IMR-90 (cell line): Measurements from ENCODE around the gene GPATCH2L. TPM values are rescaled to one million over a fixed set of nuclear protein-coding genes. Genes with fewer than 3 reads are reported as not detected.

Experiments
- ATAC-seq: fragments of 200-7000 bp; cut with Tn5 transposase; 2 replicates; pipeline ENCODE4 v1.9.1; 2020; ENCODE audit warnings: low read depth, mild to moderate bottlenecking, moderate library complexity
- BruUV-seq: library from RNA; stranded (reverse); fragments of 400-500 nt; replicated peaks from 2 replicates; lab custom pipeline; 2021; lab: Mats Ljungman, UMichigan
- CTCF ChIA-PET: fragments of 300-600 bp; formaldehyde crosslinking; extraction: SDS; loops from one replicate; lab custom pipeline; 2021; ENCODE audit warnings: antibody characterized with exemption; lab: Yijun Ruan, JAX
- POLR2A ChIA-PET: fragments of 300-600 bp; sonication (Branson Sonifier 250); formaldehyde crosslinking; loops from one replicate; lab custom pipeline; 2022; ENCODE audit warnings: antibody characterized with exemption; ENCODE audit not compliant: unreplicated experiment; lab: Charles Lee
- DNase-seq: peaks from one replicate; pipeline ENCODE4 v3.0.0; 2013
- H2AFZ ChIP-seq: replicated peaks from 2 replicates; pipeline ENCODE3; 2013; ENCODE audit warnings: low read length, mild to moderate bottlenecking; ENCODE audit not compliant: poor library complexity
- H2AK5ac ChIP-seq: 2 replicates; pipeline ENCODE4 v1.6.1; 2013; ENCODE audit warnings: low read depth, low read length, inconsistent platforms
- H2AK9ac ChIP-seq: replicated peaks from 2 replicates; pipeline ENCODE3; 2013; ENCODE audit warnings: mild to moderate bottlenecking, low read depth, low read length, moderate library complexity; ENCODE audit not compliant: poor library complexity
- H2BK120ac ChIP-seq: 2 replicates; pipeline ENCODE4 v1.6.1; 2013; ENCODE audit warnings: low read depth, low read length, inconsistent platforms
- H2BK15ac ChIP-seq: 3 replicates; pipeline ENCODE4 v1.6.1; 2013; ENCODE audit warnings: low read depth, low read length, inconsistent platforms
- H2BK20ac ChIP-seq: 2 replicates; pipeline ENCODE4 v1.6.1; 2013; ENCODE audit warnings: low read depth, mild to moderate bottlenecking, inconsistent platforms, low read length, moderate library complexity
- H2BK5ac ChIP-seq: 2 replicates; pipeline ENCODE4 v1.6.1; 2013; ENCODE audit warnings: mild to moderate bottlenecking, low read depth, low read length, inconsistent platforms; ENCODE audit not compliant: poor library complexity, severe bottlenecking
- H3K14ac ChIP-seq: replicated peaks from 2 replicates; pipeline ENCODE4 v1.6.1; 2013; ENCODE audit warnings: low read depth, low read length, inconsistent platforms
- H3K18ac ChIP-seq: 2 replicates; pipeline ENCODE4 v1.6.1; 2013; ENCODE audit warnings: low read depth, low read length, control low read depth
- H3K23ac ChIP-seq: 2 replicates; pipeline ENCODE4 v1.6.1; 2013; ENCODE audit warnings: low read depth, low read length, inconsistent platforms
- H3K27ac ChIP-seq: 2 replicates; pipeline ENCODE4 v1.5.1; 2013; ENCODE audit warnings: mild to moderate bottlenecking, control low read depth, low read length; ENCODE audit not compliant: insufficient read depth
- H3K27me3 ChIP-seq: 2 replicates; pipeline ENCODE4 v1.6.1; 2013; ENCODE audit warnings: low read length; ENCODE audit not compliant: control insufficient read depth, insufficient read depth
- H3K36me3 ChIP-seq: 2 replicates; pipeline ENCODE4 v1.6.1; 2013; ENCODE audit warnings: low read length, mixed read lengths; ENCODE audit not compliant: control insufficient read depth, insufficient read depth
- H3K4ac ChIP-seq: 2 replicates; pipeline ENCODE4 v1.6.1; 2013; ENCODE audit warnings: low read depth, low read length, inconsistent platforms
- H3K4me1 ChIP-seq: 2 replicates; pipeline ENCODE4 v1.6.1; 2013; ENCODE audit warnings: low read length, mixed read lengths; ENCODE audit not compliant: control insufficient read depth, insufficient read depth
- H3K4me2 ChIP-seq: 2 replicates; pipeline ENCODE4 v1.6.1; 2013; ENCODE audit warnings: low read depth, mild to moderate bottlenecking, control low read depth, low read length, moderate library complexity
- H3K4me3 ChIP-seq: 2 replicates; pipeline ENCODE4 v1.5.1; 2013; ENCODE audit warnings: low read depth, mild to moderate bottlenecking, control low read depth, low read length, moderate library complexity; ENCODE audit not compliant: insufficient read depth
- H3K56ac ChIP-seq: 2 replicates; pipeline ENCODE4 v1.6.1; 2013; ENCODE audit warnings: low read length, inconsistent platforms; ENCODE audit not compliant: insufficient read depth; ENCODE audit errors: extremely low read depth
- H3K79me1 ChIP-seq, 2 experiments: 2 replicates each; pipeline ENCODE4 v1.6.1; 2013; ENCODE audit warnings: low read length in 2 of 2, inconsistent platforms in 1 of 2, low read depth in 1 of 2
- H3K9ac ChIP-seq: 2 replicates; pipeline ENCODE4 v1.6.1; 2013; ENCODE audit warnings: low read depth, low read length, control low read depth
- H3K9me1 ChIP-seq: 2 replicates; pipeline ENCODE4 v1.6.1; 2013; ENCODE audit warnings: low read length, inconsistent platforms; ENCODE audit not compliant: insufficient read depth
- H3K9me3 ChIP-seq: 2 replicates; pipeline ENCODE4 v1.6.1; 2013; ENCODE audit warnings: low read length; ENCODE audit not compliant: control insufficient read depth, insufficient read depth
- H4K20me1 ChIP-seq: 2 replicates; pipeline ENCODE4 v1.6.1; 2013; ENCODE audit warnings: low read length, inconsistent platforms; ENCODE audit not compliant: insufficient read depth
- H4K5ac ChIP-seq: 2 replicates; pipeline ENCODE4 v1.6.1; 2013; ENCODE audit warnings: mild to moderate bottlenecking, low read depth, low read length, control low read depth
- H4K8ac ChIP-seq, 2 experiments: 2 replicates each; pipeline ENCODE4 v1.6.1; 2013; ENCODE audit warnings: low read depth in 2 of 2, low read length in 2 of 2, control low read depth in 1 of 2, inconsistent platforms in 1 of 2
- H4K91ac ChIP-seq: 2 replicates; pipeline ENCODE4 v1.6.1; 2013; ENCODE audit warnings: low read depth, low read length, inconsistent platforms; ENCODE audit not compliant: insufficient read depth
- BHLHE40 ChIP-seq: fragments of 150-350 bp; IDR thresholded peaks from 2 replicates; pipeline ENCODE4 v1.6.1; 2016; ENCODE audit warnings: mild to moderate bottlenecking, low read depth, low read length
- CEBPB ChIP-seq: IDR thresholded peaks from 2 replicates; pipeline ENCODE4 v1.6.1; 2012; ENCODE audit warnings: low read depth, low read length, improper control_type of control experiment
- CHD1 ChIP-seq: IDR thresholded peaks from 2 replicates; pipeline ENCODE4 v1.6.1; 2012; ENCODE audit warnings: low read depth, low read length, improper control_type of control experiment
- CTCF ChIP-seq: conservative IDR thresholded peaks from 2 replicates; pipeline ENCODE4 v1.5.1; 2012; ENCODE audit warnings: mild to moderate bottlenecking, low read depth, low read length, improper control_type of control experiment
- ELK1 ChIP-seq: fragments of 150-350 bp; IDR thresholded peaks from 2 replicates; pipeline ENCODE4 v1.6.1; 2016; ENCODE audit warnings: low read depth, mild to moderate bottlenecking, low read length, moderate library complexity, borderline replicate concordance
- FOS ChIP-seq: fragments of 150-350 bp; IDR thresholded peaks from 2 replicates; pipeline ENCODE4 v1.6.1; 2016; ENCODE audit warnings: low read depth, low read length
- MAFK ChIP-seq: IDR thresholded peaks from 2 replicates; pipeline ENCODE4 v1.6.1; 2012; ENCODE audit warnings: low read depth, low read length, improper control_type of control experiment
- MAZ ChIP-seq: IDR thresholded peaks from 2 replicates; pipeline ENCODE4 v1.6.1; 2012; ENCODE audit warnings: low read depth, mild to moderate bottlenecking, low read length, improper control_type of control experiment, moderate library complexity, borderline replicate concordance
- MXI1 ChIP-seq: IDR thresholded peaks from 2 replicates; pipeline ENCODE4 v1.6.1; 2012; ENCODE audit warnings: low read depth, mild to moderate bottlenecking, low read length, moderate library complexity, borderline replicate concordance
- NFE2L2 ChIP-seq: fragments of 150-350 bp; IDR thresholded peaks from 2 replicates; pipeline ENCODE4 v1.6.1; 2016; ENCODE audit warnings: low read depth, mild to moderate bottlenecking, low read length
- POLR2A ChIP-seq: IDR thresholded peaks from 2 replicates; pipeline ENCODE4 v1.6.1; 2012; ENCODE audit warnings: mild to moderate bottlenecking, low read depth, low read length
- RAD21 ChIP-seq: IDR thresholded peaks from 2 replicates; pipeline ENCODE4 v1.6.1; 2012; ENCODE audit warnings: low read length, improper control_type of control experiment
- RCOR1 ChIP-seq: IDR thresholded peaks from 2 replicates; pipeline ENCODE4 v1.6.1; 2012; ENCODE audit warnings: mild to moderate bottlenecking, low read length, improper control_type of control experiment; ENCODE audit not compliant: insufficient replicate concordance
- RFX5 ChIP-seq: IDR thresholded peaks from 2 replicates; pipeline ENCODE4 v1.8.0; 2012; ENCODE audit warnings: low read depth, mild to moderate bottlenecking, low read length, moderate library complexity
- SMC3 ChIP-seq: fragments of 150-350 bp; IDR thresholded peaks from 2 replicates; pipeline ENCODE4 v1.6.1; 2016; ENCODE audit warnings: low read depth, mild to moderate bottlenecking, antibody characterized with exemption, low read length, moderate library complexity
- USF2 ChIP-seq: fragments of 150-350 bp; IDR thresholded peaks from 2 replicates; pipeline ENCODE4 v1.6.1; 2017; ENCODE audit warnings: mild to moderate bottlenecking, antibody characterized with exemption, low read length, low read depth
- WGBS, 2 experiments: methylation state at CpG; one replicate each; pipeline versions ENCODE4 v1.1.5 to v1.1.7; 2013; ENCODE audit warnings: missing lambda C conversion rate in 2 of 2; ENCODE audit not compliant: insufficient read length in 1 of 2; ENCODE audit errors: extremely low coverage in 2 of 2; 5-methylcytosine and 5-hydroxymethylcytosine counted together
- dilution Hi-C: fragments of 300-500 bp; cut with HindIII; formaldehyde crosslinking; loops from one replicate; pipeline ENCODE4 v1.14.3; 2018; ENCODE audit warnings: low sequenced_read_pairs; ENCODE audit not compliant: unreplicated experiment
- in situ Hi-C: fragments of 300-500 bp; cut with MboI; formaldehyde crosslinking; loops from 3 replicates; pipeline ENCODE4 v1.14.3; 2019; ENCODE audit warnings: low sequenced_read_pairs, inconsistent platforms, mixed read lengths
- intact Hi-C: fragments of 100-400 bp; cut with micrococcal nuclease; formaldehyde crosslinking; loops from 2 replicates; pipeline ENCODE4 v1.10.0; 2022
- polyA plus RNA-seq, 3 experiments: library from polyadenylated mRNA; depleted of rRNA; stranded (reverse); fragments of >200 nt; gene quantifications; 2 replicates each; pipeline ENCODE4 v1.2.3, GENCODE V29; 2012; ENCODE audit warnings: low replicate concordance in 1 of 3
- total RNA-seq: library from RNA; depleted of rRNA; stranded (reverse); fragments of >200 nt; gene quantifications from 2 replicates; pipeline ENCODE4 v1.2.3, GENCODE V29; 2012

The GPATCH2L gene
- total and polyA plus RNA-seq, 2 of the 4 experiments (the other 2 are of a cell fraction), result 15.6 to 51.4 TPM

GRCh38 chr14:76112889-76113624 lies 38.7 kb upstream of the GPATCH2L start:
- Histone ChIP-seq H3K4me1 (no peaks in the 10 kb centered on the region), H3K36me3 (no peaks in the 10 kb centered on the region), H2BK5ac (no peak overlapping the region), H3K23ac (no peak overlapping the region), H4K8ac (no peak overlapping the region), H2AK9ac (no peak overlapping the region), H2AFZ (no peak overlapping the region), H4K5ac (no peak overlapping the region), H3K9me3 (no peaks in the 10 kb centered on the region), H2AK5ac (no peak overlapping the region), H3K56ac (no peak overlapping the region), H2BK20ac (no peak overlapping the region), H3K27me3 (peaks cover 15% of the 10 kb centered on the region; the same call in 1 of the 2 replicates), H3K18ac (no peak overlapping the region), H3K27ac (no peak overlapping the region), H3K4me2 (no peak overlapping the region), H3K4me3 (no peak overlapping the region), H2BK120ac (no peak overlapping the region), H3K79me1 (no peaks in the 10 kb centered on the region), H3K9ac (no peak overlapping the region), H3K14ac (no peak overlapping the region), H3K4ac (no peak overlapping the region), H2BK15ac (no peak overlapping the region), H4K20me1 (no peaks in the 10 kb centered on the region), H3K9me1 (no peaks in the 10 kb centered on the region), H4K91ac (no peak overlapping the region)
- dilution Hi-C loops (no loop called here), intact Hi-C loops (no loop called here), in situ Hi-C loops (no loop called here)
- 62% methylated on average over 12 of the region's 22 CpGs; no CpG with 5 or more reads in 1 of the 2 experiments for WGBS, 2 experiments
- no peak for ATAC-seq
- ChIA-PET POLR2A (no interaction called here), CTCF (interaction anchor here (1.1 kb wide), 1 partner anchor 25 kb away, joined by 4 read pairs; no protein-coding TSS in a partner anchor)
- BruUV-seq, result no TSS peak
- DNase-seq, result no peak
- TF ChIP-seq MAFK (no peak), RCOR1 (no peak), POLR2A (no peak), SMC3 (no peak), CEBPB (no peak), RFX5 (no peak), USF2 (no peak), FOS (no peak), MXI1 (no peak), BHLHE40 (no peak), MAZ (no peak), NFE2L2 (no peak), ELK1 (no peak), CHD1 (no peak), RAD21 (no peak), CTCF (no peak)
